Aorta (tissue), 5 donors: Measurements from ENCODE around the gene TMEM31. TPM values are rescaled to one million over a fixed set of nuclear protein-coding genes. Genes with fewer than 3 reads are reported as not detected.

Experiments used
- ATAC-seq: fragments of 200-7000 bp; cut with Tn5 transposase; one replicate; pipeline ENCODE4 v1.9.1; 2022; ENCODE audit warnings: moderate library complexity; ENCODE audit not compliant: low FRiP score
- DNase-seq, 2 donors: peaks; one replicate each; pipeline ENCODE4 v3.0.0-alpha.2; 2020
- H3K27ac ChIP-seq, 2 donors: one replicate each; pipeline ENCODE4 v1.5.1; 2013; ENCODE audit warnings: low read length in 2 of 2, mild to moderate bottlenecking in 2 of 2, moderate library complexity in 2 of 2, control low read depth in 1 of 2, inconsistent platforms in 1 of 2, low read depth in 1 of 2
- H3K27me3 ChIP-seq, 2 donors: one replicate each; pipeline ENCODE4 v1.6.1; 2013; ENCODE audit warnings: control low read depth in 1 of 2, low read length in 1 of 2, mild to moderate bottlenecking in 1 of 2, moderate library complexity in 1 of 2; ENCODE audit not compliant: insufficient read depth in 2 of 2, control insufficient read depth in 1 of 2
- H3K36me3 ChIP-seq, 2 donors: one replicate each; pipeline ENCODE4 v1.6.1; 2013; ENCODE audit warnings: control low read depth in 1 of 2, low read length in 1 of 2, mild to moderate bottlenecking in 1 of 2; ENCODE audit not compliant: insufficient read depth in 2 of 2, control insufficient read depth in 1 of 2
- H3K4me1 ChIP-seq, 2 donors: one replicate each; pipeline ENCODE4 v1.6.1; 2013; ENCODE audit warnings: low read length in 2 of 2, control low read depth in 1 of 2, mild to moderate bottlenecking in 1 of 2, moderate library complexity in 1 of 2; ENCODE audit not compliant: insufficient read depth in 2 of 2, control insufficient read depth in 1 of 2
- H3K4me3 ChIP-seq, 2 donors: one replicate each; pipeline ENCODE4 v1.5.1; 2013; ENCODE audit warnings: low read length in 2 of 2, control low read depth in 1 of 2, mild to moderate bottlenecking in 1 of 2
- H3K9me3 ChIP-seq: one replicate; pipeline ENCODE4 v1.6.1; 2013; ENCODE audit warnings: mild to moderate bottlenecking, low read length; ENCODE audit not compliant: control insufficient read depth
- WGBS, 2 donors: extraction: QIAGEN DNeasy Blood & Tissue Kit; methylation state at CpG; one replicate each; pipeline ENCODE4 v1.1.7; 2013; 5-methylcytosine and 5-hydroxymethylcytosine counted together
- intact Hi-C, 2 donors: fragments of 100-400 bp; cut with DNase I; formaldehyde crosslinking; loops; one replicate each; pipeline versions ENCODE4 v1.14.2 to v1.15.0; 2022
- polyA plus RNA-seq, 2 donors: library from polyadenylated mRNA; stranded (reverse); fragments of 200-250 nt; gene quantifications; one replicate each; pipeline ENCODE4 v1.2.3, GENCODE V29; 2013
- total RNA-seq, 2 donors: library from RNA; stranded (reverse); fragmentation: NEBNext Ultra II Directional; extraction: Animal tissue kit (Norgen Biotek cat#: 25700); gene quantifications; one replicate each; pipeline ENCODE4 v1.2.1, GENCODE V29; 2021
- donor health status: healthy with polysubstance abuse.
- donor health status: Bipolar disorder and iron deficiency.
- donor health status: DM: no; HTN: no; CAD: no.
- donor health status: DM: no; HTN: no; CAD: no.
- donor health status: DM: yes; HTN: yes; CAD: no.

The TMEM31 gene
- total and polyA plus RNA-seq, 4 donors, result not detected

GRCh38 chrX:103685396-103685795, 25.3 kb upstream of the TMEM31 start:
- H3K4me3 ChIP-seq, result peak overlapping the region; percentile 47 to 84
- H3K36me3 ChIP-seq, result peaks cover 0 to 2% of the 10 kb centered on the region in 2 donors
- no peak for DNase-seq
- H3K4me1 ChIP-seq, result no peaks in the 10 kb centered on the region
- intact Hi-C loops, result loop anchor here in 1 of 2 donors (5.0 kb wide), 2 partner anchors 132 to 153 kb away; no protein-coding TSS in a partner anchor
- WGBS, 2 donors, result 3 to 33% methylated on average over 5 of the region's 5 CpGs
- no peaks in the 10 kb centered on the region for H3K9me3 ChIP-seq
- H3K27ac ChIP-seq, result no peak overlapping the region
- ATAC-seq, result no peak
- no peaks in the 10 kb centered on the region for H3K27me3 ChIP-seq

DNA sequence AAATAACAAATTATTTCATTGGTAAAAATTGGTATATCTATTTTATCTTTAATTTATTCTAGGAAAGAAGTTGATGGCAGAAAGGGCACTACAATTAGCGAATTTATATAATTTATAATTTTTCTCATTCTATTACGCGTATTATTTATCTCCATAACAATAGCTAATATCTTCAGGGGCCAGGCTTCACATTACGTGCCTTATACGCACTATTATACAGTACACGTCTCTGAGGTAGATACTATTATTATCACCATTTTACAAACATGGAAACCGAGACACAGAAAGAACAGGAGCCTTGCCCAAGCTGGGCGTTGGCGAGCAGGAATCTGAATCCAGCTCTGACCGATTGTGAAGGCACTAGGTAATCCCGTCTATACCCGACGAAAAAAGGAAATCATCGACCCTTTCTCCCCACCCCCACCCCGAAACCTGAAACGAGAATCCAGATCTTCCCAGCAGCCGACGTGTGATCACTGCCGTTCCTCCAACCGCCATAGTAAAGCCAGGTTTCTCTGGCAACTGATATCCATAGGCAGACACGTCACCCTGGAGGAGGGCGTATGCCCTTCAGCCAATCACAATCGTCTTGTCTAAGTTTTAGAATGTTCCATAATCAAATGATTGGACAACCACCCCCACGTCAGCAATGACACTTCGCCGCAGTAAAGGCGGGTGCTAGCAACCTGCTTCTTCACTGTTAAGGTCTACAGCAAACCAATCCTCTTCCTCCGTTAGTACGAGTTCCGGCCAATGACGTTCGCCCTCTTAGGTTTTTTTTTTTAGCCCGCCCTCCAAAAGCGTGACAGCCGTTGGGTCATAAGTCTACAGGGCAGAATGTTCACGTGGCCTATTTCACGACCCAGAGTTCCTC, 24.3 kb upstream of the TMEM31 start, which contains the start of gene MORF4L2:
TSS of gene MORF4L2 (minus strand) at position 501 of the 874 bp plus-strand sequence. CDS start 9,672 bp downstream, outside the sequence.
- intact Hi-C loops, result loop anchor here (2.0 to 5.0 kb wide), 3 partner anchors 131 to 156 kb away; no protein-coding TSS in a partner anchor
- ATAC-seq (peak; percentile 92), DNase-seq (peak; percentile 92 to 94)
- peak within 1 kb of the TSS in 1 of 2 donors; percentile 99 for H3K27ac ChIP-seq
- H3K4me1 ChIP-seq, result no peaks in the 10 kb centered on the region
- peaks cover 0 to 2% of the 10 kb centered on the region in 2 donors for H3K36me3 ChIP-seq
- no peaks in the 10 kb centered on the region for H3K9me3 ChIP-seq
- peak within 1 kb of the TSS; percentile 49 to 90 for H3K4me3 ChIP-seq
- 0 to 28% methylated on average over 37 of the region's 37 CpGs for WGBS, 2 donors
- H3K27me3 ChIP-seq, result no peaks in the 10 kb centered on the region

GRCh38 chrX:103687073-103687695, 23.5 kb upstream of the TMEM31 start:
- H3K4me1 ChIP-seq, result no peaks in the 10 kb centered on the region
- H3K27ac ChIP-seq, result peak overlapping the region in 1 of 2 donors; percentile 99
- 1 to 24% methylated on average over 40 of the region's 40 CpGs for WGBS, 2 donors
- peak overlapping the region; percentile 49 to 90 for H3K4me3 ChIP-seq
- no peaks in the 10 kb centered on the region for H3K27me3 ChIP-seq
- H3K9me3 ChIP-seq, result no peaks in the 10 kb centered on the region
- peaks cover 0 to 2% of the 10 kb centered on the region in 2 donors for H3K36me3 ChIP-seq
- DNase-seq (peak; percentile 93 to 96), ATAC-seq (peak; percentile 94)
- intact Hi-C loops, result loop anchor here (2.0 to 5.0 kb wide), 3 partner anchors 130 to 156 kb away; no protein-coding TSS in a partner anchor

- WGBS, 2 donors, result 0 to 21% methylated on average over 17 of the region's 17 CpGs
- DNase-seq (peak; percentile 77 to 80), ATAC-seq (peak; percentile 43)
- H3K27ac ChIP-seq, result peak overlapping the region; percentile 39 to 93
- no peaks in the 10 kb centered on the region for H3K4me1 ChIP-seq
- intact Hi-C loops, result loop anchor here (2.0 to 5.0 kb wide), 5 partner anchors 87 to 157 kb away; no protein-coding TSS in a partner anchor
- no peaks in the 10 kb centered on the region for H3K27me3 ChIP-seq
- peaks cover 0 to 2% of the 10 kb centered on the region in 2 donors for H3K36me3 ChIP-seq
- H3K4me3 ChIP-seq, result peak overlapping the region; percentile 49 to 86
- H3K9me3 ChIP-seq, result no peaks in the 10 kb centered on the region
Measured at GRCh38 chrX:103687696-103688201, 23.0 kb upstream of the TMEM31 start.

DNA sequence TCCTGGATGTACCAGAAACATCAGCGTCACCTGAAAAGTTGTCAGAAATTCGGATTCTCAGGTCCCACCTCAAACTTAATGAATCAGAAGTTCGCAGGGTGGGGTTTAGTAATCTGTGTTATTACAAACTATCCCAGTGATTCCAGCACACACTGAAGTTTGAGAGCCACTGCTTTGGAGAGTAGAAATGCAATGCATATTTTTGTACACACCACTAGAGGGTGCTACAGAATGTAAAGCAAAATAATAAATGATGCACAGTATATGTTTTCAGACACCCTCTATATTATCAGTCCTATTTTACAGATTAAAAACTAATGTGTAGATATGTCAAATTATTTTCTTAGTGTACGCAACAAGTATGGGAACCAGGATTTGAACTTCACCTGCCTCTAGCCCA, 21.8 kb upstream of the TMEM31 start:
- intact Hi-C loops, result loop anchor here (2.0 to 5.0 kb wide), 4 partner anchors 86 to 157 kb away; no protein-coding TSS in a partner anchor
- H3K27ac ChIP-seq, result no peak overlapping the region
- no peaks in the 10 kb centered on the region for H3K4me1 ChIP-seq
- WGBS, 2 donors, result 20 to 38% methylated on average over 4 of the region's 4 CpGs
- no peak for DNase-seq
- H3K4me3 ChIP-seq, result no peak overlapping the region
- no peaks in the 10 kb centered on the region for H3K27me3 ChIP-seq
- no peaks in the 10 kb centered on the region for H3K9me3 ChIP-seq
- no peak for ATAC-seq
- H3K36me3 ChIP-seq, result peaks cover 0 to 2% of the 10 kb centered on the region in 2 donors

GRCh38 chrX:103691059-103691458, 19.6 kb upstream of the TMEM31 start:
- ATAC-seq (no peak), DNase-seq (no peak)
- intact Hi-C loops, result no loop called here

DNA sequence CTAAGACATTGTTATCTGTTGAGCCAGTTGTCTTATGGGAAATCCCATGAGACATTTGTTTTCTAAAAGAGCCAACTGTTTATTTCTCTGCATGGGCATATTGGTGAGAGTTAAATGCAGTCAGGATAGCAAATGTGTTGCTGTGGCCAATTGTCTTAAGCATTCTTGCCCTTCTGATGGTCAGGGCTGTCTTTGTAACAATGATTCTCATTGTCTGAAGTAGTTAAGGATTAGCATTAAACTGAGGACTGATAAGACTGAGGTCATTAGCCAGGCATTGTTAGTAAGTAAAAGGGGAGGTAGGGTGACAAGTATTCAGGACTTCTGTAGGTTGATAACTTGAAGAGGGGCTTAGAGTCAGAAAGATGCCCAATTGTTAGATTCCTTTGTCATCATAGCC, 13.0 kb upstream of the TMEM31 start:
- intact Hi-C loops, result no loop called here
- ATAC-seq (no peak), DNase-seq (no peak)

More at GRCh38 chrX:103691059-103691458, 19.6 kb upstream of the TMEM31 start:
- Histone ChIP-seq H3K27ac (no peak overlapping the region), H3K4me1 (no peaks in the 10 kb centered on the region), H3K27me3 (no peaks in the 10 kb centered on the region), H3K9me3 (no peaks in the 10 kb centered on the region), H3K4me3 (no peak overlapping the region), H3K36me3 (no peaks in the 10 kb centered on the region)
- 71 to 80% methylated on average over 1 of the region's 1 CpG for WGBS, 2 donors

GRCh38 chrX:103699243-103699642, 11.5 kb upstream of the TMEM31 start:
- WGBS, 2 donors, result 77 to 80% methylated on average over 5 of the region's 5 CpGs
- Histone ChIP-seq H3K9me3 (no peaks in the 10 kb centered on the region), H3K27me3 (no peaks in the 10 kb centered on the region), H3K27ac (no peak overlapping the region), H3K4me1 (no peaks in the 10 kb centered on the region), H3K4me3 (no peak overlapping the region), H3K36me3 (no peaks in the 10 kb centered on the region)
- ATAC-seq (no peak), DNase-seq (no peak)
- intact Hi-C loops, result no loop called here

More for the DNA sequence above, 13.0 kb upstream of the TMEM31 start:
- H3K4me1 ChIP-seq, result no peaks in the 10 kb centered on the region
- H3K27me3 ChIP-seq, result no peaks in the 10 kb centered on the region
- no peaks in the 10 kb centered on the region for H3K36me3 ChIP-seq
- H3K27ac ChIP-seq, result no peak overlapping the region
- H3K9me3 ChIP-seq, result no peaks in the 10 kb centered on the region
- H3K4me3 ChIP-seq, result no peak overlapping the region
